Mesendoderm (in vitro differentiated cells): ENCODE data around the gene AGPS.

Experiments used
- DNase-seq: peaks from one replicate; pipeline ENCODE4 v3.0.0; 2013
- H2AK5ac ChIP-seq: 2 replicates; pipeline ENCODE4 v1.6.1; 2013; ENCODE audit warnings: low read length, inconsistent platforms
- H2BK120ac ChIP-seq: 2 replicates; pipeline ENCODE4 v1.6.1; 2013; ENCODE audit warnings: low read depth, mild to moderate bottlenecking, low read length, moderate library complexity, mixed read lengths
- H2BK15ac ChIP-seq: replicated peaks from 2 replicates; pipeline ENCODE4 v1.6.1; 2013; ENCODE audit warnings: low read depth, mild to moderate bottlenecking, moderate library complexity
- H2BK5ac ChIP-seq: 2 replicates; pipeline ENCODE4 v1.6.1; 2013; ENCODE audit warnings: low read length, inconsistent platforms
- H3K18ac ChIP-seq: 2 replicates; pipeline ENCODE4 v1.6.1; 2013; ENCODE audit warnings: mild to moderate bottlenecking, low read length, mixed read lengths
- H3K23ac ChIP-seq: one replicate; pipeline ENCODE4 v1.6.1; 2013; ENCODE audit warnings: low read length
- H3K27ac ChIP-seq: 2 replicates; pipeline ENCODE4 v1.5.1; 2013; ENCODE audit warnings: low read depth, mild to moderate bottlenecking, inconsistent platforms, low read length, moderate library complexity
- H3K27me3 ChIP-seq: 2 replicates; pipeline ENCODE4 v1.6.1; 2013; ENCODE audit warnings: low read length, control low read depth, mild to moderate bottlenecking, inconsistent platforms; ENCODE audit not compliant: insufficient read depth, poor library complexity
- H3K36me3 ChIP-seq: 2 replicates; pipeline ENCODE4 v1.6.1; 2013; ENCODE audit warnings: low read length, inconsistent platforms; ENCODE audit not compliant: control insufficient read depth, insufficient read depth
- H3K4ac ChIP-seq: one replicate; pipeline ENCODE4 v1.6.1; 2013; ENCODE audit warnings: low read depth, mild to moderate bottlenecking, low read length, moderate library complexity
- H3K4me1 ChIP-seq: 2 replicates; pipeline ENCODE4 v1.6.1; 2013; ENCODE audit warnings: low read depth, low read length, inconsistent platforms; ENCODE audit not compliant: control insufficient read depth
- H3K4me2 ChIP-seq: 2 replicates; pipeline ENCODE4 v1.6.1; 2013; ENCODE audit warnings: low read length
- H3K4me3 ChIP-seq: 2 replicates; pipeline ENCODE4 v1.5.1; 2013; ENCODE audit warnings: mild to moderate bottlenecking, low read length
- H3K56ac ChIP-seq: one replicate; pipeline ENCODE4 v1.6.1; 2013; ENCODE audit warnings: low read length
- H3K79me1 ChIP-seq: 2 replicates; pipeline ENCODE4 v1.6.1; 2013; ENCODE audit warnings: low read length, inconsistent platforms
- H3K79me2 ChIP-seq: 2 replicates; pipeline ENCODE4 v1.6.1; 2013; ENCODE audit warnings: mild to moderate bottlenecking, low read length; ENCODE audit not compliant: control insufficient read depth, insufficient read depth
- H3K9ac ChIP-seq: 2 replicates; pipeline ENCODE4 v1.6.1; 2013; ENCODE audit warnings: low read length, inconsistent platforms
- H4K5ac ChIP-seq: one replicate; pipeline ENCODE4 v1.6.1; 2013; ENCODE audit warnings: low read length
- H4K8ac ChIP-seq: one replicate; pipeline ENCODE4 v1.6.1; 2013; ENCODE audit warnings: low read depth, mild to moderate bottlenecking, control low read depth, low read length, moderate library complexity
- WGBS: extraction: QIAGEN DNeasy Blood & Tissue Kit; methylation state at CpG from one replicate; pipeline ENCODE4 v1.1.7; 2013; ENCODE audit warnings: low lambda C conversion rate, missing lambda C conversion rate; ENCODE audit not compliant: insufficient coverage; ENCODE audit errors: extremely low coverage; 5-methylcytosine and 5-hydroxymethylcytosine counted together

The AGPS gene

GRCh38 chr2:177582000-177582399 is 189.4 kb downstream of the AGPS start:
- H3K4ac ChIP-seq: no peak overlapping the region
- no peaks in the 10 kb centered on the region for H3K36me3 ChIP-seq
- H4K5ac ChIP-seq: no peak overlapping the region
- no peak overlapping the region for H4K8ac ChIP-seq
- WGBS: no CpG with 5 or more reads among the region's 1 CpG
- H3K23ac ChIP-seq: no peak overlapping the region
- no peaks in the 10 kb centered on the region for H3K27me3 ChIP-seq
- no peaks in the 10 kb centered on the region for H3K79me1 ChIP-seq
- no peak overlapping the region for H3K4me3 ChIP-seq
- H3K18ac ChIP-seq: no peak overlapping the region
- no peaks in the 10 kb centered on the region for H3K79me2 ChIP-seq
- no peak overlapping the region for H3K9ac ChIP-seq
- H2AK5ac ChIP-seq: no peak overlapping the region
- no peak overlapping the region for H3K56ac ChIP-seq
- H2BK15ac ChIP-seq: no peak overlapping the region
- H3K4me1 ChIP-seq: no peaks in the 10 kb centered on the region
- H3K4me2 ChIP-seq: no peak overlapping the region
- H3K27ac ChIP-seq: no peak overlapping the region
- H2BK120ac ChIP-seq: no peak overlapping the region
- DNase-seq: no peak
- H2BK5ac ChIP-seq: no peak overlapping the region

GRCh38 chr2:177584030-177584692 is 191.6 kb downstream of the AGPS start:
- Histone ChIP-seq H3K23ac (no peak overlapping the region), H3K27me3 (no peaks in the 10 kb centered on the region), H3K4ac (no peak overlapping the region), H3K4me1 (no peaks in the 10 kb centered on the region), H2BK120ac (no peak overlapping the region), H2AK5ac (no peak overlapping the region), H3K79me2 (no peaks in the 10 kb centered on the region), H3K36me3 (no peaks in the 10 kb centered on the region), H3K79me1 (no peaks in the 10 kb centered on the region), H3K4me3 (no peak overlapping the region), H3K4me2 (no peak overlapping the region), H3K9ac (no peak overlapping the region), H4K5ac (no peak overlapping the region), H3K56ac (no peak overlapping the region), H4K8ac (no peak overlapping the region), H3K18ac (no peak overlapping the region), H2BK5ac (no peak overlapping the region), H3K27ac (no peak overlapping the region), H2BK15ac (no peak overlapping the region)
- no CpG with 5 or more reads among the region's 6 CpGs for WGBS
- DNase-seq: no peak

- Histone ChIP-seq H3K27me3 (no peaks in the 10 kb centered on the region), H3K18ac (no peak overlapping the region), H3K4me2 (no peak overlapping the region), H4K8ac (no peak overlapping the region), H3K4me3 (no peak overlapping the region), H3K27ac (no peak overlapping the region), H3K56ac (no peak overlapping the region), H3K4ac (no peak overlapping the region), H4K5ac (no peak overlapping the region), H3K23ac (no peak overlapping the region), H2BK5ac (no peak overlapping the region), H2AK5ac (no peak overlapping the region), H2BK15ac (no peak overlapping the region), H2BK120ac (no peak overlapping the region), H3K79me2 (no peaks in the 10 kb centered on the region), H3K4me1 (no peaks in the 10 kb centered on the region), H3K79me1 (no peaks in the 10 kb centered on the region), H3K9ac (no peak overlapping the region), H3K36me3 (no peaks in the 10 kb centered on the region)
- DNase-seq: no peak
- no CpG with 5 or more reads among the region's 5 CpGs for WGBS
Measured at GRCh38 chr2:177585234-177585863, 192.8 kb downstream of the AGPS start.

DNA sequence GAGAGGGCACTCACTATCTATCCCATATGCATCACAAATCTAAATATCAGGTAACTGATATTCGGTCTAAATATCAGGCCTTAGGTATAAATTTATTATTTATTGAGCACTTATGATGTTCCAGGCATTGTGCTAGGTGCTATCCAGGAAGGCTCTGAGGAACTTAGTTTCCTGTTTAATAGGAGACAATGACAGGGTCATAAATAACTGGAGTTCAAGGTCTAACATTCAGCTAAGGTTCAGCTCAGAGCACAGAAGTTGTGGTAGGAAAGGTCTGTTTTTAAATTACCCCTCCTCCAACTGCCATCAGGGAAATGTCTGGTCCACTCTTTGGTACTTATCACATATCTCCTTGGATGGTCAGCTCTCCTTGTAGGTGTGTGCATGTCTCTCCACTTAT is 193.6 kb downstream of the AGPS start:
- WGBS: no CpG with 5 or more reads among the region's 1 CpG
- no peak overlapping the region for H3K27ac ChIP-seq
- no peak overlapping the region for H2BK5ac ChIP-seq
- no peak overlapping the region for H2BK120ac ChIP-seq
- H2BK15ac ChIP-seq: no peak overlapping the region
- no peak overlapping the region for H3K18ac ChIP-seq
- no peak overlapping the region for H4K5ac ChIP-seq
- H3K23ac ChIP-seq: no peak overlapping the region
- H3K4ac ChIP-seq: no peak overlapping the region
- no peak overlapping the region for H3K4me2 ChIP-seq
- no peak overlapping the region for H4K8ac ChIP-seq
- no peaks in the 10 kb centered on the region for H3K79me2 ChIP-seq
- no peak overlapping the region for H3K4me3 ChIP-seq
- DNase-seq: no peak
- H3K4me1 ChIP-seq: no peaks in the 10 kb centered on the region
- no peak overlapping the region for H3K56ac ChIP-seq
- H3K27me3 ChIP-seq: no peaks in the 10 kb centered on the region
- no peak overlapping the region for H3K9ac ChIP-seq
- no peaks in the 10 kb centered on the region for H3K79me1 ChIP-seq
- no peak overlapping the region for H2AK5ac ChIP-seq
- no peaks in the 10 kb centered on the region for H3K36me3 ChIP-seq

DNA sequence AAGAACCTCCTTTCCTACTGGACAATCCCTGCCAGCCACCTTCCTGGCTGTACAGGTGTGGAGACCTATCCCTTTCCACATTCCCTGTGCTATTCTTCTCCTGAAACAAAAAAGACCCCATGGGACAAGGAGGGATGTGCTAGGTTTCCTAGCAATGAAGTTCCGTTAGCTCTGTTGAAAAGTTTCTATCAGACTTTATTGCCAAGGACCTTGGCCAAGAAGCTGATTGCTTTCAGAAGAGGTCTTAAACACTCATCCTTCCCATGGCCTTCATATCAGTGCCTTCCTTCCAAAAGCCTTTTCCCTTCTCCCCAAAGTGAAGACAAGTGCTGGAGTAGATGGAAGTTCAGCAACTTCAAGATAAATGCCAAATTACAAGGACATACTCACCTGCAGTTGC is 194.8 kb downstream of the AGPS start:
- H2BK15ac ChIP-seq: no peak overlapping the region
- no peak overlapping the region for H2AK5ac ChIP-seq
- H2BK120ac ChIP-seq: no peak overlapping the region
- WGBS: no CpG with 5 or more reads among the region's 1 CpG
- H2BK5ac ChIP-seq: no peak overlapping the region
- no peaks in the 10 kb centered on the region for H3K79me2 ChIP-seq
- H3K56ac ChIP-seq: no peak overlapping the region
- H4K8ac ChIP-seq: no peak overlapping the region
- no peak for DNase-seq
- no peak overlapping the region for H3K9ac ChIP-seq
- no peaks in the 10 kb centered on the region for H3K79me1 ChIP-seq
- no peak overlapping the region for H3K27ac ChIP-seq
- no peaks in the 10 kb centered on the region for H3K27me3 ChIP-seq
- H3K36me3 ChIP-seq: no peaks in the 10 kb centered on the region
- H4K5ac ChIP-seq: no peak overlapping the region
- H3K4me1 ChIP-seq: no peaks in the 10 kb centered on the region
- H3K23ac ChIP-seq: no peak overlapping the region
- H3K4me3 ChIP-seq: no peak overlapping the region
- no peak overlapping the region for H3K4me2 ChIP-seq
- H3K4ac ChIP-seq: no peak overlapping the region
- H3K18ac ChIP-seq: no peak overlapping the region

DNA sequence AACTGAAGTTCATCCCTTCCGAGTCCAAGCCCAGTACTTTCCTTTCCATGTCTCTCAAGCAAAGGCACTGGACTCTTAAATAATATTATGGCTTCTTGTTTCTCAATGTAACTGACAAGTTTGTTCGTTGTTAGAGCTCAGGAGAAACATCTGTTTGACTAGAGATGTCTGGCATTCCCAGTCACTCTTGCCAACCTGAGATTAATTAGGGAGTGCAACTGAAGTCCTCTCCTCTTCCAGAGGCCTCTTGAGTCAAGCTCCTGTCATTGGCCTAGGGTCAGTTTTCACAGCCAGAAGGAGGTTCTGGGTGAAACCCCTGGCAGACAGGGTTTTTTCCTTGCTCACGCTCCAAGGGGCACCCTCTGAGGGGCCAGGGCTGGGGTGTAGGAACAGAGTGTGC is 196.1 kb downstream of the AGPS start:
- Histone ChIP-seq H3K4me3 (no peak overlapping the region), H3K4me1 (no peaks in the 10 kb centered on the region), H3K27ac (no peak overlapping the region), H2BK15ac (no peak overlapping the region), H4K8ac (no peak overlapping the region), H2BK5ac (no peak overlapping the region), H3K27me3 (no peaks in the 10 kb centered on the region), H3K4me2 (no peak overlapping the region), H2BK120ac (no peak overlapping the region), H3K4ac (no peak overlapping the region), H3K79me1 (no peaks in the 10 kb centered on the region), H3K23ac (no peak overlapping the region), H3K79me2 (no peaks in the 10 kb centered on the region), H3K36me3 (no peaks in the 10 kb centered on the region), H3K18ac (no peak overlapping the region), H3K9ac (no peak overlapping the region), H4K5ac (no peak overlapping the region), H2AK5ac (no peak overlapping the region), H3K56ac (no peak overlapping the region)
- WGBS: no CpG with 5 or more reads among the region's 3 CpGs
- no peak for DNase-seq
